Erythroblast (primary cell): Measurements from ENCODE around the gene TECRL.

Experiments used
- GATA1 ChIP-seq: IDR thresholded peaks from 2 replicates; pipeline ENCODE4 v1.6.1; 2011; ENCODE audit warnings: low read depth, mild to moderate bottlenecking, control low read depth, low read length, moderate library complexity
- POLR2A ChIP-seq: IDR thresholded peaks from 2 replicates; pipeline ENCODE4 v1.6.1; 2011; ENCODE audit warnings: mild to moderate bottlenecking, low read length

- TF ChIP-seq POLR2A (no peak), GATA1 (no peak)
Measured at GRCh38 chr4:64266263-64266662, 143.0 kb downstream of the TECRL start.
